ENCODE results near the gene CDC34.

Gene CDC34

DNA sequence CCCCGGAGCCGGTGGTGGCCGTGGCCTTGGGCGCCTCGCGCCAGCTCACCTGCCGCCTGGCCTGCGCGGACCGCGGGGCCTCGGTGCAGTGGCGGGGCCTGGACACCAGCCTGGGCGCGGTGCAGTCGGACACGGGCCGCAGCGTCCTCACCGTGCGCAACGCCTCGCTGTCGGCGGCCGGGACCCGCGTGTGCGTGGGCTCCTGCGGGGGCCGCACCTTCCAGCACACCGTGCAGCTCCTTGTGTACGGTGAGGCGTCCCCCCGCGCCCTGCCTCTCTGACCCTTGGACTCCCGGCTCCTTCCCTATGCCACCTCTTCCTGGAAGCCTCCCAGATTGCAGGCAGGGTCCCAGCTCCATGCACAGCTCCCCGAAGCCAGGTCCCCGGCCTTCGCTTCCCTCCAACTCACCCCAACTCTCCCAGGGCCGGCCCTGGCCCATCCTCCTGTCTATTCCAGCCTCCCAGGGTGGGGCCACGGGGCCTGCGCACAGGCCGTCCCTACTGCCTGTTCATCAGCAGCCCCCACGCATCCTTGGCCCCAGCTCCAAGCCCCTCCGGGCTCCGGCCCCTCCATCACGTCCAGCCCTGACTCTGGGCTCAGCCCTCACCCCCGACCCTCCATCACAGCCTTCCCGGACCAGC, 33.6 kb upstream of the CDC34 start:
- no peak overlapping the region for H2BK5ac ChIP-seq (ENCODE audit: low read depth, low read length, poor library complexity, severe bottlenecking)
- H3K4me3 ChIP-seq (ENCODE audit: insufficient read depth in 1 of 2, low read depth in 1 of 2, low read length in 2 of 2): peak overlapping the region in 1 of 2 experiments; percentile 30
- H2BK120ac ChIP-seq (ENCODE audit: low read depth, low read length): no peak overlapping the region
- no peak for DNase-seq
- no peak overlapping the region for H4K8ac ChIP-seq (ENCODE audit: low read length)
- no peak overlapping the region for H3K14ac ChIP-seq (ENCODE audit: low read length in 2 of 2)
- H2BK12ac ChIP-seq (ENCODE audit: low read length in 2 of 2): no peak overlapping the region
- no peak overlapping the region for H3K9ac ChIP-seq (ENCODE audit: low read length)
- peak overlapping the region; percentile 37 for H3K4me2 ChIP-seq (ENCODE audit: low read length, poor library complexity, severe bottlenecking)
- H3K27ac ChIP-seq (ENCODE audit: low read length, poor library complexity, severe bottlenecking): no peak overlapping the region
- H3K23ac ChIP-seq (ENCODE audit: low read length in 2 of 2): peak overlapping the region in 1 of 2 experiments; percentile 34
- H2BK15ac ChIP-seq (ENCODE audit: low read depth, poor library complexity, severe bottlenecking): no peak overlapping the region
- H3K4ac ChIP-seq (ENCODE audit: low read depth in 1 of 2, low read length in 2 of 2): no peak overlapping the region
- peaks cover 18 to 24% of the 10 kb centered on the region in 2 experiments for H3K27me3 ChIP-seq (ENCODE audit: control insufficient read depth in 1 of 2, insufficient read depth in 1 of 2, low read length in 2 of 2)
- H4K91ac ChIP-seq (ENCODE audit: low read length): no peak overlapping the region
- no peak overlapping the region for H2AFZ ChIP-seq (ENCODE audit: low read depth, low read length)
- no peaks in the 10 kb centered on the region for H3K9me3 ChIP-seq (ENCODE audit: control insufficient read depth, low read length)
- H3K4me1 ChIP-seq (ENCODE audit: control insufficient read depth, insufficient read depth, low read depth, low read length): peaks cover 16% of the 10 kb centered on the region
- H3K36me3 ChIP-seq (ENCODE audit: control insufficient read depth in 1 of 2, insufficient read depth in 2 of 2, low read depth in 1 of 2, low read length in 2 of 2): peaks cover 0 to 3% of the 10 kb centered on the region in 2 experiments
- H2AK5ac ChIP-seq (ENCODE audit: low read length, severe bottlenecking): no peak overlapping the region
- H3K79me1 ChIP-seq (replicated peaks; ENCODE audit: low read length, poor library complexity, severe bottlenecking): no peaks in the 10 kb centered on the region
- no peak overlapping the region for H3K18ac ChIP-seq (ENCODE audit: low read depth in 1 of 2, low read length in 2 of 2)
- 12% methylated on average over 49 of the region's 50 CpGs for WGBS

DNA sequence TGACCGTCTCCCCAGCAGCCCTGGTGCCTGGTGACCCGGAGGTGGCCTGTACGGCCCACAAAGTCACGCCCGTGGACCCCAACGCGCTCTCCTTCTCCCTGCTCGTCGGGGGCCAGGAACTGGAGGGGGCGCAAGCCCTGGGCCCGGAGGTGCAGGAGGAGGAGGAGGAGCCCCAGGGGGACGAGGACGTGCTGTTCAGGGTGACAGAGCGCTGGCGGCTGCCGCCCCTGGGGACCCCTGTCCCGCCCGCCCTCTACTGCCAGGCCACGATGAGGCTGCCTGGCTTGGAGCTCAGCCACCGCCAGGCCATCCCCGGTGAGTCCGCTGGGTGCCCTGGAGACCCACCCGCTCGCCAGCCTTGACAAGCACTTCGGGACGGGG, 33.1 kb upstream of the CDC34 start:
- Histone ChIP-seq H3K27ac (ENCODE audit: low read length, poor library complexity, severe bottlenecking) (no peak overlapping the region), H3K4me3 (ENCODE audit: insufficient read depth in 1 of 2, low read depth in 1 of 2, low read length in 2 of 2) (no peak overlapping the region), H3K27me3 (ENCODE audit: control insufficient read depth in 1 of 2, insufficient read depth in 1 of 2, low read length in 2 of 2) (peaks cover 18 to 24% of the 10 kb centered on the region in 2 experiments), H3K36me3 (ENCODE audit: control insufficient read depth in 1 of 2, insufficient read depth in 2 of 2, low read depth in 1 of 2, low read length in 2 of 2) (peaks cover 0 to 3% of the 10 kb centered on the region in 2 experiments), H3K9me3 (ENCODE audit: control insufficient read depth, low read length) (no peaks in the 10 kb centered on the region), H3K9ac (ENCODE audit: low read length) (no peak overlapping the region), H3K14ac (ENCODE audit: low read length in 2 of 2) (no peak overlapping the region), H3K4me2 (ENCODE audit: low read length, poor library complexity, severe bottlenecking) (no peak overlapping the region), H2BK12ac (ENCODE audit: low read length in 2 of 2) (no peak overlapping the region), H3K4me1 (ENCODE audit: control insufficient read depth, insufficient read depth, low read depth, low read length) (peaks cover 16% of the 10 kb centered on the region), H4K91ac (ENCODE audit: low read length) (no peak overlapping the region), H2BK5ac (ENCODE audit: low read depth, low read length, poor library complexity, severe bottlenecking) (no peak overlapping the region), H3K79me1 (replicated peaks; ENCODE audit: low read length, poor library complexity, severe bottlenecking) (no peaks in the 10 kb centered on the region), H3K23ac (ENCODE audit: low read length in 2 of 2) (no peak overlapping the region), H2BK120ac (ENCODE audit: low read depth, low read length) (no peak overlapping the region), H4K8ac (ENCODE audit: low read length) (no peak overlapping the region), H2AK5ac (ENCODE audit: low read length, severe bottlenecking) (no peak overlapping the region), H2AFZ (ENCODE audit: low read depth, low read length) (no peak overlapping the region), H2BK15ac (ENCODE audit: low read depth, poor library complexity, severe bottlenecking) (no peak overlapping the region), H3K4ac (ENCODE audit: low read depth in 1 of 2, low read length in 2 of 2) (no peak overlapping the region), H3K18ac (ENCODE audit: low read depth in 1 of 2, low read length in 2 of 2) (no peak overlapping the region)
- WGBS: 43% methylated on average over 14 of the region's 26 CpGs
- DNase-seq: no peak

DNA sequence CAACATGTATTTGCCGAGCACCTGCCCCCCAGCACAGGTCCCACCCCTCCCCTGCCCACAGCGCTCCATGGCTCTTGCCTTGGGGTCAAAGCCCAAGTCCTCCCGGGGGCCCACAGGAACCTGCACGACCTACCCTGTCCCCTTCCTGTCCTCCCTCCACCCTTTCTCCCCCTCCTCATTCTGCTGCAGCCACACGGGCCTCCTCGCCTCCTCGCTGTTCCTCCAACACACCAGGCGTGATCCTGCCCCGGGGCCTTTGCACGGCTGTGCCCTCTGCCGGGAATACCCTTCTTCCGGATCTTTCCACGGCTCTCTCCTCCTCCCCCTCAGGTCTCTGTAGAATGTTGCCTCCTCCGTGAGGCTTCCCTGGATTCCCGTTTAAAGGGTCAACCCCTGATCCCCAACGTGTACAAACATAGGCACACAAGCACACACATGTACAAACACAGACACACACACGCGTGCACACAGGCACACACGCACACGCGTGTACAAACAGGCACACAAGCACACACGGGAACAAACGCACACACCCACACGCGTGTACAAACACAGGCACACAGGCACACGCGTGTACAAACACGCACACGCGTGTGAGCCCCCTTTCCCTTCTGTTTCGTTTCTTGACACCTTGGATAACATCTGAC, 32.5 kb upstream of the CDC34 start:
- H3K36me3 ChIP-seq (ENCODE audit: control insufficient read depth in 1 of 2, insufficient read depth in 2 of 2, low read depth in 1 of 2, low read length in 2 of 2): peaks cover 0 to 3% of the 10 kb centered on the region in 2 experiments
- H2BK15ac ChIP-seq (ENCODE audit: low read depth, poor library complexity, severe bottlenecking): no peak overlapping the region
- peaks cover 16% of the 10 kb centered on the region for H3K4me1 ChIP-seq (ENCODE audit: control insufficient read depth, insufficient read depth, low read depth, low read length)
- 83% methylated on average over 31 of the region's 31 CpGs for WGBS
- H4K8ac ChIP-seq (ENCODE audit: low read length): no peak overlapping the region
- no peaks in the 10 kb centered on the region for H3K9me3 ChIP-seq (ENCODE audit: control insufficient read depth, low read length)
- H3K18ac ChIP-seq (ENCODE audit: low read depth in 1 of 2, low read length in 2 of 2): no peak overlapping the region
- H3K4me2 ChIP-seq (ENCODE audit: low read length, poor library complexity, severe bottlenecking): no peak overlapping the region
- H3K14ac ChIP-seq (ENCODE audit: low read length in 2 of 2): no peak overlapping the region
- H2BK12ac ChIP-seq (ENCODE audit: low read length in 2 of 2): peak overlapping the region in 1 of 2 experiments; percentile 1
- no peaks in the 10 kb centered on the region for H3K79me1 ChIP-seq (replicated peaks; ENCODE audit: low read length, poor library complexity, severe bottlenecking)
- no peak overlapping the region for H3K23ac ChIP-seq (ENCODE audit: low read length in 2 of 2)
- no peak overlapping the region for H3K9ac ChIP-seq (ENCODE audit: low read length)
- no peak overlapping the region for H2BK5ac ChIP-seq (ENCODE audit: low read depth, low read length, poor library complexity, severe bottlenecking)
- H3K4ac ChIP-seq (ENCODE audit: low read depth in 1 of 2, low read length in 2 of 2): no peak overlapping the region
- H3K27ac ChIP-seq (ENCODE audit: low read length, poor library complexity, severe bottlenecking): no peak overlapping the region
- H3K4me3 ChIP-seq (ENCODE audit: insufficient read depth in 1 of 2, low read depth in 1 of 2, low read length in 2 of 2): no peak overlapping the region
- H3K27me3 ChIP-seq (ENCODE audit: control insufficient read depth in 1 of 2, insufficient read depth in 1 of 2, low read length in 2 of 2): peaks cover 18 to 24% of the 10 kb centered on the region in 2 experiments
- H2AFZ ChIP-seq (ENCODE audit: low read depth, low read length): peak overlapping the region; percentile 62
- H2AK5ac ChIP-seq (ENCODE audit: low read length, severe bottlenecking): no peak overlapping the region
- H2BK120ac ChIP-seq (ENCODE audit: low read depth, low read length): no peak overlapping the region
- H4K91ac ChIP-seq (ENCODE audit: low read length): no peak overlapping the region
- DNase-seq: no peak

DNA sequence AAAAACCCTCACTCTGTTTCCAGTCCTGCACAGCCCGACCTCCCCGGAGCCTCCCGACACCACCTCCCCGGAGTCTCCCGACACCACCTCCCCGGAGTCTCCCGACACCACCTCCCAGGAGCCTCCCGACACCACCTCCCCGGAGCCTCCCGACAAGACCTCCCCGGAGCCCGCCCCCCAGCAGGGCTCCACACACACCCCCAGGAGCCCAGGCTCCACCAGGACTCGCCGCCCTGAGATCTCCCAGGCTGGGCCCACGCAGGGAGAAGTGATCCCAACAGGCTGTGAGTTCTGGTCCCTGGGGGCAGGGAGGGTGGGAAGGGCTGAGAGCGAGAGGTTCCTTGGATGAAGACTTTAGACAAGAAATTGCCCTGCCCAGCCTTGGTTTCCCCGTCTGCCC, 29.9 kb upstream of the CDC34 start:
- Histone ChIP-seq H2BK15ac (ENCODE audit: low read depth, poor library complexity, severe bottlenecking) (no peak overlapping the region), H2BK5ac (ENCODE audit: low read depth, low read length, poor library complexity, severe bottlenecking) (no peak overlapping the region), H3K4me3 (ENCODE audit: insufficient read depth in 1 of 2, low read depth in 1 of 2, low read length in 2 of 2) (no peak overlapping the region), H3K14ac (ENCODE audit: low read length in 2 of 2) (no peak overlapping the region), H3K27me3 (ENCODE audit: control insufficient read depth in 1 of 2, insufficient read depth in 1 of 2, low read length in 2 of 2) (peaks cover 17 to 18% of the 10 kb centered on the region in 2 experiments), H2BK120ac (ENCODE audit: low read depth, low read length) (no peak overlapping the region), H2AK5ac (ENCODE audit: low read length, severe bottlenecking) (no peak overlapping the region), H3K9ac (ENCODE audit: low read length) (no peak overlapping the region), H4K8ac (ENCODE audit: low read length) (no peak overlapping the region), H2BK12ac (ENCODE audit: low read length in 2 of 2) (no peak overlapping the region), H3K4me2 (ENCODE audit: low read length, poor library complexity, severe bottlenecking) (no peak overlapping the region), H3K18ac (ENCODE audit: low read depth in 1 of 2, low read length in 2 of 2) (no peak overlapping the region), H3K27ac (ENCODE audit: low read length, poor library complexity, severe bottlenecking) (no peak overlapping the region), H3K23ac (ENCODE audit: low read length in 2 of 2) (no peak overlapping the region), H4K91ac (ENCODE audit: low read length) (no peak overlapping the region), H3K4me1 (ENCODE audit: control insufficient read depth, insufficient read depth, low read depth, low read length) (peaks cover 19% of the 10 kb centered on the region), H3K79me1 (replicated peaks; ENCODE audit: low read length, poor library complexity, severe bottlenecking) (peaks cover 9% of the 10 kb centered on the region), H2AFZ (ENCODE audit: low read depth, low read length) (no peak overlapping the region), H3K9me3 (ENCODE audit: control insufficient read depth, low read length) (no peaks in the 10 kb centered on the region), H3K4ac (ENCODE audit: low read depth in 1 of 2, low read length in 2 of 2) (no peak overlapping the region), H3K36me3 (ENCODE audit: control insufficient read depth in 1 of 2, insufficient read depth in 2 of 2, low read depth in 1 of 2, low read length in 2 of 2) (peaks cover 0 to 6% of the 10 kb centered on the region in 2 experiments)
- DNase-seq: no peak
- WGBS: 91% methylated on average over 15 of the region's 17 CpGs
